Fibroblast of villous mesenchyme (primary cell): Measurements from ENCODE around the gene MUC6. TPM values are rescaled to one million over a fixed set of nuclear protein-coding genes. Genes with fewer than 3 reads are reported as not detected.

Source experiments
- DNase-seq: peaks from one replicate; pipeline ENCODE4 v3.0.0-alpha.2; 2010; ENCODE audit warnings: low read depth
- H3K4me3 ChIP-seq: 2 replicates; pipeline ENCODE4 v1.5.1; 2011; ENCODE audit warnings: low read depth, mild to moderate bottlenecking, low read length
- total RNA-seq: library from RNA; depleted of rRNA; stranded (reverse); fragments of >200 nt; gene quantifications from 2 replicates; pipeline ENCODE4 v1.2.3, GENCODE V29; 2012
- TF ChIP-seq, protein P1 (sequence below): IDR thresholded peaks from 2 replicates; pipeline ENCODE4 v1.5.1; 2012; ENCODE audit warnings: low read depth, mild to moderate bottlenecking, low read length; ENCODE audit not compliant: insufficient read depth

MUC6 gene
- total RNA-seq, 1 donor = not detected

DNA sequence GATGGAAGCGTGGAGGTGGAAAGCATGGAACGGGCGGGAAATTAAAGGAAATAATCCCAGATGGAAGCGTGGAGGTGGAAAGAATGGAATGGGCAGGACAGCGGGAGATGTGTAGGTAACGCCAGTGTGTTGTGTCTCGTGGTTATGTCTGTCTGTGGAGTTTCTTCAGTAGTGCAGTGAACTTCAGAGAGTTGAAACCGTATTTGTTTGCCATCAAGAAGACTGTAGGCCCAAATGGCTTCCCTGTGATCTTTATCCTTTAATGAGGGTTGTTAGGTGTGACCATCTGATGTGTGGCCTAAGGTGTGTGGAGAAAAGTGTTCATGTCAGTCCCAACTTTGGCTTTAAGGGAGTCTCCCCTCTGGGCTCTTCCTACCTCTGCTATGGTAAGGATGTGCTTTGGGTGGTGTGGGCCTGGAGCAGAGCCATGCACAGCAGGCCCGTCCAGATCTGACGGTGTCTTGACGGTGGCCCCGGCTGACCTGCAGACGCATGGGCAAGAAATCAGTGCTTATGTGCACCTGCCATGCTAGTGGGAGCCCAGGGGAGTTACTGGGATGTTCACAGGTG lies 71.2 kb downstream of the MUC6 start:
- no peak overlapping the region for H3K4me3 ChIP-seq
- TF ChIP-seq, protein P1, sequence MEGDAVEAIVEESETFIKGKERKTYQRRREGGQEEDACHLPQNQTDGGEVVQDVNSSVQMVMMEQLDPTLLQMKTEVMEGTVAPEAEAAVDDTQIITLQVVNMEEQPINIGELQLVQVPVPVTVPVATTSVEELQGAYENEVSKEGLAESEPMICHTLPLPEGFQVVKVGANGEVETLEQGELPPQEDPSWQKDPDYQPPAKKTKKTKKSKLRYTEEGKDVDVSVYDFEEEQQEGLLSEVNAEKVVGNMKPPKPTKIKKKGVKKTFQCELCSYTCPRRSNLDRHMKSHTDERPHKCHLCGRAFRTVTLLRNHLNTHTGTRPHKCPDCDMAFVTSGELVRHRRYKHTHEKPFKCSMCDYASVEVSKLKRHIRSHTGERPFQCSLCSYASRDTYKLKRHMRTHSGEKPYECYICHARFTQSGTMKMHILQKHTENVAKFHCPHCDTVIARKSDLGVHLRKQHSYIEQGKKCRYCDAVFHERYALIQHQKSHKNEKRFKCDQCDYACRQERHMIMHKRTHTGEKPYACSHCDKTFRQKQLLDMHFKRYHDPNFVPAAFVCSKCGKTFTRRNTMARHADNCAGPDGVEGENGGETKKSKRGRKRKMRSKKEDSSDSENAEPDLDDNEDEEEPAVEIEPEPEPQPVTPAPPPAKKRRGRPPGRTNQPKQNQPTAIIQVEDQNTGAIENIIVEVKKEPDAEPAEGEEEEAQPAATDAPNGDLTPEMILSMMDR = no peak
- DNase-seq = no peak

GRCh38 chr11:963852-964251 lies 72.7 kb downstream of the MUC6 start:
- TF ChIP-seq, protein P1 = no peak
- no peak for DNase-seq

More at GRCh38 chr11:963852-964251, 72.7 kb downstream of the MUC6 start:
- H3K4me3 ChIP-seq = no peak overlapping the region

Other genes with a start within 250 kb of the MUC6 start
- 0.43 and 0.64 TPM in 2 replicates for gene CEND1, start 246.6 kb downstream of the MUC6 start, total RNA-seq
- gene SLC25A22, start 238.4 kb downstream of the MUC6 start, total RNA-seq = 12.6 and 16.8 TPM in 2 replicates
- gene PIDD1, start 231.5 kb downstream of the MUC6 start, total RNA-seq = 5.5 and 7.8 TPM in 2 replicates
- 220 and 278 TPM in 2 replicates for gene RPLP2, start 226.8 kb downstream of the MUC6 start, total RNA-seq
- gene PNPLA2, start 217.8 kb downstream of the MUC6 start, total RNA-seq = 23.5 and 28.5 TPM in 2 replicates
- gene CRACR2B, start 208.8 kb downstream of the MUC6 start, total RNA-seq = 0.43 and 0.97 TPM in 2 replicates
- gene CD151, start 203.8 kb downstream of the MUC6 start, total RNA-seq = 218 and 295 TPM in 2 replicates
- 92.4 and 120 TPM in 2 replicates for gene POLR2L, start 194.2 kb downstream of the MUC6 start, total RNA-seq
- 113 and 126 TPM in 2 replicates for gene TSPAN4, start 193.9 kb downstream of the MUC6 start, total RNA-seq
- 42.2 and 42.3 TPM in 2 replicates for gene CHID1, start 125.9 kb downstream of the MUC6 start, total RNA-seq
- gene AP2A2, start 110.8 kb downstream of the MUC6 start, total RNA-seq = 45.7 and 53.5 TPM in 2 replicates
- not detected in 2 replicates for gene MUC2, start 38.2 kb upstream of the MUC6 start, total RNA-seq
- not detected in 2 replicates for gene MUC5AC, start 121.2 kb upstream of the MUC6 start, total RNA-seq
- not detected in 2 replicates for gene MUC5B, start 186.3 kb upstream of the MUC6 start, total RNA-seq